Measurements from ENCODE around the gene HGFAC.

GRCh38 chr4:3402491-3403347, 39.0 kb upstream of the HGFAC start:
- TF ChIP-seq CTCF (IDR thresholded peaks at IDR 0.05) (no peak), POLR2AphosphoS5 (IDR thresholded peaks at IDR 0.05) (no peak), POLR2A (IDR thresholded peaks at IDR 0.05) (no peak)

All from upper lobe of left lung (tissue), 4 donors.